SK-N-SH (cell line): ENCODE measurements around the gene SMYD3. TPM values are rescaled to one million over a fixed set of nuclear protein-coding genes. Genes with fewer than 3 reads are reported as not detected.

ENCODE experiments used
- CTCF ChIA-PET: fragments of 300-600, 350-600 bp; formaldehyde crosslinking; extraction: SDS; loops from one replicate; lab custom pipeline; 2021; lab: Yijun Ruan, JAX
- POLR2A ChIA-PET: fragments of 350-600 bp; sonication (Branson Sonifier 250); formaldehyde crosslinking; extraction: SDS; loops from one replicate; lab custom pipeline; 2020; ENCODE audit warnings: antibody characterized with exemption, inconsistent platforms; lab: Yijun Ruan, JAX
- DNase-seq: peaks from one replicate; pipeline ENCODE4 v3.0.0; 2012
- H2AFZ ChIP-seq: fragments of 200-600 bp; sonication (generic); 2 replicates; pipeline ENCODE4 v1.8.1; 2016; ENCODE audit warnings: antibody characterized with exemption, mild to moderate bottlenecking, low read depth
- H3F3A ChIP-seq: fragments of 200-600 bp; sonication (generic); replicated peaks from 2 replicates; pipeline ENCODE3; 2016; ENCODE audit warnings: antibody characterized with exemption, mild to moderate bottlenecking; ENCODE audit not compliant: insufficient read depth
- H3K27ac ChIP-seq, 2 experiments: fragments of 200-500 bp in 1 of 2; fragments of 200-600 bp in 1 of 2; sonication (Bioruptor generic) in 1 of 2; sonication (generic), shearing (Covaris generic) in 1 of 2; 2 replicates each; pipeline versions ENCODE4 v1.5.1 to v1.6.1; 2014 to 2016; ENCODE audit warnings: low read depth in 2 of 2, inconsistent platforms in 1 of 2, low read length in 1 of 2, mild to moderate bottlenecking in 1 of 2, mixed read lengths in 1 of 2
- H3K27me3 ChIP-seq: fragments of 200-600 bp; sonication (generic), shearing (Covaris generic); 2 replicates; pipeline ENCODE4 v1.6.1; 2016; ENCODE audit warnings: mixed run types; ENCODE audit not compliant: insufficient read depth
- H3K36me3 ChIP-seq, 2 experiments: fragments of 200-500 bp in 1 of 2; fragments of 200-600 bp in 1 of 2; sonication (Bioruptor generic) in 1 of 2; sonication (generic) in 1 of 2; replicated peaks in 1 of 2; 2 replicates each; pipeline versions ENCODE3 to v1.5.1; 2014 to 2016; ENCODE audit warnings: low read length in 1 of 2, mild to moderate bottlenecking in 1 of 2; ENCODE audit not compliant: insufficient read depth in 2 of 2, control insufficient read depth in 1 of 2
- H3K4me1 ChIP-seq, 2 experiments: fragments of 200-500 bp in 1 of 2; fragments of 200-600 bp in 1 of 2; sonication (Bioruptor generic) in 1 of 2; sonication (generic), shearing (Covaris generic) in 1 of 2; 2 replicates each; pipeline versions ENCODE4 v1.5.1 to v1.6.1; 2014 to 2016; ENCODE audit warnings: low read depth in 1 of 2, low read length in 1 of 2, mixed run types in 1 of 2; ENCODE audit not compliant: insufficient read depth in 2 of 2, control insufficient read depth in 1 of 2
- H3K4me2 ChIP-seq: fragments of 200-600 bp; sonication (generic), shearing (Covaris generic); 2 replicates; pipeline ENCODE4 v1.6.1; 2017; ENCODE audit warnings: mixed run types
- H3K4me3 ChIP-seq, 2 experiments: fragments of 200-500 bp in 1 of 2; fragments of 200-600 bp in 1 of 2; sonication (Bioruptor generic) in 1 of 2; sonication (generic), shearing (Covaris generic) in 1 of 2; 2 replicates each; pipeline versions ENCODE4 v1.5.1 to v1.8.1; 2014 to 2016; ENCODE audit warnings: low read depth in 2 of 2, inconsistent platforms in 1 of 2, low read length in 1 of 2, mild to moderate bottlenecking in 1 of 2, mixed read lengths in 1 of 2, moderate library complexity in 1 of 2
- H3K79me2 ChIP-seq: fragments of 200-600 bp; sonication (generic); 2 replicates; pipeline ENCODE4 v1.8.1; 2017; ENCODE audit warnings: mild to moderate bottlenecking; ENCODE audit not compliant: insufficient read depth
- H3K9ac ChIP-seq: fragments of 200-600 bp; sonication (generic); 2 replicates; pipeline ENCODE4 v1.6.1; 2017; ENCODE audit warnings: mixed run types
- H3K9me2 ChIP-seq: fragments of 200-600 bp; sonication (generic); 2 replicates; pipeline ENCODE4 v1.6.1; 2017; ENCODE audit warnings: mixed run types
- H3K9me3 ChIP-seq: fragments of 200-600 bp; sonication (generic); 2 replicates; pipeline ENCODE4 v1.6.1; 2017; ENCODE audit warnings: mixed run types, mild to moderate bottlenecking, moderate library complexity
- H4K20me1 ChIP-seq: fragments of 200-600 bp; sonication (generic); 2 replicates; pipeline ENCODE4 v1.6.1; 2017; ENCODE audit warnings: mild to moderate bottlenecking, mixed run types; ENCODE audit not compliant: insufficient read depth
- EP300 ChIP-seq, 2 experiments: IDR thresholded peaks; 2 replicates each; pipeline versions ENCODE4 v1.4.0 to v1.6.1; 2012; ENCODE audit warnings: borderline replicate concordance in 1 of 2, low read depth in 1 of 2, low read length in 1 of 2
- FOSL2 ChIP-seq: IDR thresholded peaks from 2 replicates; pipeline ENCODE4 v1.4.0; 2012; ENCODE audit warnings: low read depth, mild to moderate bottlenecking, moderate library complexity, borderline replicate concordance
- FOXJ3 ChIP-seq: sonication (generic); formaldehyde crosslinking; IDR thresholded peaks from 2 replicates; pipeline ENCODE4 v1.5.1; 2020; ENCODE audit warnings: mild to moderate bottlenecking, missing genetic modification reagents
- FOXM1 ChIP-seq: IDR thresholded peaks from 2 replicates; pipeline ENCODE4 v1.4.0; 2012; ENCODE audit warnings: low read depth, mild to moderate bottlenecking
- GATA2 ChIP-seq: sonication (generic); formaldehyde crosslinking; IDR thresholded peaks from 2 replicates; pipeline ENCODE4 v1.5.0; 2020; ENCODE audit warnings: mild to moderate bottlenecking, missing genetic modification reagents
- IRF3 ChIP-seq: fragments of 150-350 bp; IDR thresholded peaks from 2 replicates; pipeline ENCODE4 v1.6.1; 2016; ENCODE audit warnings: mild to moderate bottlenecking, low read depth, low read length
- JUND ChIP-seq: IDR thresholded peaks from 2 replicates; pipeline ENCODE4 v1.4.0; 2012
- MEF2A ChIP-seq: IDR thresholded peaks from 2 replicates; pipeline ENCODE4 v1.4.0; 2012; ENCODE audit warnings: low read depth, borderline replicate concordance
- NRF1 ChIP-seq: IDR thresholded peaks from 2 replicates; pipeline ENCODE4 v1.6.1; 2012; ENCODE audit warnings: low read depth, mild to moderate bottlenecking, low read length
- POLR2AphosphoS5 ChIP-seq: IDR thresholded peaks from 2 replicates; pipeline ENCODE4 v1.6.1; 2012; ENCODE audit warnings: low read depth, low read length
- RCOR1 ChIP-seq: fragments of 150-350 bp; IDR thresholded peaks from 2 replicates; pipeline ENCODE4 v1.6.1; 2017; ENCODE audit warnings: antibody characterized with exemption, low read length
- RFX5 ChIP-seq: IDR thresholded peaks from 2 replicates; pipeline ENCODE4 v1.6.1; 2012; ENCODE audit warnings: mild to moderate bottlenecking, improper control_type of control experiment, low read length
- SMC3 ChIP-seq: IDR thresholded peaks from 2 replicates; pipeline ENCODE4 v1.6.1; 2012; ENCODE audit warnings: low read depth, low read length, improper control_type of control experiment
- TAF1 ChIP-seq: IDR thresholded peaks from 2 replicates; pipeline ENCODE4 v1.6.1; 2012; ENCODE audit warnings: low read depth, mild to moderate bottlenecking, low read length, moderate library complexity, borderline replicate concordance
- TCF12 ChIP-seq: IDR thresholded peaks from 2 replicates; pipeline ENCODE4 v1.4.0; 2012
- TEAD4 ChIP-seq: IDR thresholded peaks from 2 replicates; pipeline ENCODE4 v1.4.0; 2012; ENCODE audit warnings: mild to moderate bottlenecking, borderline replicate concordance; ENCODE audit not compliant: insufficient read depth
- YY1 ChIP-seq: IDR thresholded peaks from 2 replicates; pipeline ENCODE4 v1.4.0; 2012; ENCODE audit warnings: low read depth, mild to moderate bottlenecking
- ZBTB33 ChIP-seq: IDR thresholded peaks from 2 replicates; pipeline ENCODE4 v1.4.0; 2012; ENCODE audit warnings: low read depth, borderline replicate concordance
- WGBS: methylation state at CpG from one replicate; pipeline ENCODE4 v1.1.6; 2017; ENCODE audit warnings: low lambda C conversion rate; 5-methylcytosine and 5-hydroxymethylcytosine counted together
- polyA plus RNA-seq, 3 experiments: library from polyadenylated mRNA; depleted of rRNA; stranded (reverse); fragments of >200 nt; gene quantifications; 2 replicates each; pipeline ENCODE4 v1.2.3, GENCODE V29; 2012
- TF ChIP-seq, protein P1 (sequence below): IDR thresholded peaks from 2 replicates; pipeline ENCODE4 v1.4.0; 2012; ENCODE audit warnings: low read depth

SMYD3 gene
- polyA plus RNA-seq, 1 of the 3 experiments (the other 2 are of a cell fraction), result 31.4 TPM

- no peaks in the 10 kb centered on the region; the same call in 1 of the 2 replicates for H3K79me2 ChIP-seq
- POLR2A ChIA-PET, result no interaction called here
Observed at GRCh38 chr1:246540738-246541491, 33.8 kb upstream of the SMYD3 start.

More at GRCh38 chr1:246540738-246541491, 33.8 kb upstream of the SMYD3 start:
- H2AFZ ChIP-seq, result no peak overlapping the region
- H3F3A ChIP-seq, result peaks cover 5% of the 10 kb centered on the region
- H3K9me3 ChIP-seq, result no peaks in the 10 kb centered on the region
- no peaks in the 10 kb centered on the region for H4K20me1 ChIP-seq
- H3K27ac ChIP-seq, result no peak overlapping the region
- no peaks in the 10 kb centered on the region for H3K4me1 ChIP-seq
- H3K9me2 ChIP-seq, result no peaks in the 10 kb centered on the region
- H3K9ac ChIP-seq, result no peak overlapping the region
- H3K27me3 ChIP-seq, result no peaks in the 10 kb centered on the region
- no peak for DNase-seq
- WGBS, result 81% methylated on average over 7 of the region's 7 CpGs
- CTCF ChIA-PET, result interaction anchor here (1.5 kb wide), 1 partner anchor 149 kb away, joined by 5 read pairs; no protein-coding TSS in a partner anchor
- H3K36me3 ChIP-seq, result peaks cover 38 to 43% of the 10 kb centered on the region in 2 experiments
- no peak overlapping the region for H3K4me3 ChIP-seq
- TF ChIP-seq MEF2A (no peak), TCF12 (no peak), FOSL2 (no peak), RCOR1 (no peak), YY1 (no peak), NRF1 (no peak), SMC3 (no peak), TEAD4 (no peak), TAF1 (no peak), FOXM1 (no peak), EP300 (IDR thresholded peaks at IDR 0.05; ENCODE audit: borderline replicate concordance in 1 of 2, low read depth in 1 of 2, low read length in 1 of 2) (no peak), IRF3 (no peak), FOXJ3 (CRISPR knock-in tag) (no peak), POLR2AphosphoS5 (no peak), JUND (no peak), RFX5 (no peak), ZBTB33 (no peak), GATA2 (CRISPR knock-in tag) (no peak)
- TF ChIP-seq, protein P1, sequence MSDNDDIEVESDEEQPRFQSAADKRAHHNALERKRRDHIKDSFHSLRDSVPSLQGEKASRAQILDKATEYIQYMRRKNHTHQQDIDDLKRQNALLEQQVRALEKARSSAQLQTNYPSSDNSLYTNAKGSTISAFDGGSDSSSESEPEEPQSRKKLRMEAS, result no peak
- TF ChIP-seq, all 33 proteins: peak for 0
- no peak overlapping the region for H3K4me2 ChIP-seq
